Neutrophil (primary cell): ENCODE measurements around the gene IFT43.

Experiments
- H3K27ac ChIP-seq: fragments of 200-600 bp; sonication (generic); 2 replicates; pipeline ENCODE4 v1.5.1; 2016; ENCODE audit warnings: mild to moderate bottlenecking, moderate library complexity
- H3K27me3 ChIP-seq: fragments of 200-600 bp; sonication (generic); 2 replicates; pipeline ENCODE4 v1.6.0; 2016; ENCODE audit warnings: mild to moderate bottlenecking
- H3K36me3 ChIP-seq: fragments of 200-600 bp; sonication (generic); 2 replicates; pipeline ENCODE4 v1.5.1; 2017
- H3K4me1 ChIP-seq, 2 experiments: fragments of 200-600 bp in 1 of 2; sonication (generic) in 1 of 2; 1 replicate in 1 of 2; 2 replicates in 1 of 2; pipeline versions ENCODE4 v1.5.1 to v1.6.1; 2013 to 2016; ENCODE audit warnings: low read depth in 1 of 2, low read length in 1 of 2, mild to moderate bottlenecking in 1 of 2, moderate library complexity in 1 of 2; ENCODE audit not compliant: control insufficient read depth in 1 of 2, insufficient read depth in 1 of 2
- H3K4me3 ChIP-seq, 2 experiments: fragments of 200-600 bp in 1 of 2; sonication (generic) in 1 of 2; 1 replicate in 1 of 2; 2 replicates in 1 of 2; pipeline ENCODE4 v1.5.1; 2013 to 2016; ENCODE audit warnings: low read depth in 1 of 2, low read length in 1 of 2, mild to moderate bottlenecking in 1 of 2, moderate library complexity in 1 of 2
- H3K9me3 ChIP-seq: fragments of 200-600 bp; sonication (generic); 2 replicates; pipeline ENCODE4 v1.5.1; 2016
- TF ChIP-seq, protein P1 (sequence below): fragments of 200-600 bp; sonication (generic); IDR thresholded peaks from 2 replicates; pipeline ENCODE4 v1.5.1; 2016; ENCODE audit warnings: antibody characterized with exemption

IFT43 gene

DNA sequence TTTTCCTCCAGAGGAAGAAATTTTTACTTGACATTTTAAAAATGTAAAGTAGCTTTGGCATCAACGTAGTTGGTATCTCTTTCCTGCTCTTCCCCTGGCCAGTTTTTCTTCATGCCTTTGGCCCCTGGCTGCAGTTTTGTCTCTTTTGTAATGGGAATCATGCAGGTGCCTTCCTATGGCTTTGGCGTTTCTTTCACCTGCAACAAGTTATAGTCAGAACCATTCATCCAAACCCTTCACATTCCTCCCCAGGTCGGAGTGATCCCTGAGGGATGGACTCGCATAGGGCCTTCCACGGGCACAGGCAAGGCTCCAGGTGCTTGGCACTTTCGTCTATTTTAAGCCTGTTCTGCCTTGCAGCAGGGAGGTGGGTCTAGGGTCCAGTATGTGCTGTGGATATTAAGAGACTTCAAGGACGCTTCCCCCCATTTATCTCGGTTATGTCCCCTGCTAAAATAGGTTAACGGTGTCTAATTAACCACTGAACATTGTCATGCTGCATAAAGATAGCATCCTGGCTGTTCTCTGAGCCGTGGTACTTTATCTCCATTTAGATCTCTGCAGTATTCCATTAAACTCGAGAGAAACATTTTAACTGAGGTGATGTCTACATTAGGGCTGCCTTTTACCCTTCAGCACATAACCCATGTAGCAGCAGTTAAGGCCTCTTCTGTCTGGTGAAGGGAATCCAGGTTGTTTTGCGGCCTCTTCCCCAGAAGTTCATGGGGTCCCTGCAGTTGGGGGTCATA lies 66.3 kb downstream of the IFT43 start:
- Histone ChIP-seq H3K36me3 (no peaks in the 10 kb centered on the region), H3K4me1 (no peaks in the 10 kb centered on the region), H3K9me3 (no peaks in the 10 kb centered on the region), H3K4me3 (no peak overlapping the region), H3K27ac (no peak overlapping the region), H3K27me3 (no peaks in the 10 kb centered on the region)
- TF ChIP-seq, protein P1, sequence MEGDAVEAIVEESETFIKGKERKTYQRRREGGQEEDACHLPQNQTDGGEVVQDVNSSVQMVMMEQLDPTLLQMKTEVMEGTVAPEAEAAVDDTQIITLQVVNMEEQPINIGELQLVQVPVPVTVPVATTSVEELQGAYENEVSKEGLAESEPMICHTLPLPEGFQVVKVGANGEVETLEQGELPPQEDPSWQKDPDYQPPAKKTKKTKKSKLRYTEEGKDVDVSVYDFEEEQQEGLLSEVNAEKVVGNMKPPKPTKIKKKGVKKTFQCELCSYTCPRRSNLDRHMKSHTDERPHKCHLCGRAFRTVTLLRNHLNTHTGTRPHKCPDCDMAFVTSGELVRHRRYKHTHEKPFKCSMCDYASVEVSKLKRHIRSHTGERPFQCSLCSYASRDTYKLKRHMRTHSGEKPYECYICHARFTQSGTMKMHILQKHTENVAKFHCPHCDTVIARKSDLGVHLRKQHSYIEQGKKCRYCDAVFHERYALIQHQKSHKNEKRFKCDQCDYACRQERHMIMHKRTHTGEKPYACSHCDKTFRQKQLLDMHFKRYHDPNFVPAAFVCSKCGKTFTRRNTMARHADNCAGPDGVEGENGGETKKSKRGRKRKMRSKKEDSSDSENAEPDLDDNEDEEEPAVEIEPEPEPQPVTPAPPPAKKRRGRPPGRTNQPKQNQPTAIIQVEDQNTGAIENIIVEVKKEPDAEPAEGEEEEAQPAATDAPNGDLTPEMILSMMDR = no peak

DNA sequence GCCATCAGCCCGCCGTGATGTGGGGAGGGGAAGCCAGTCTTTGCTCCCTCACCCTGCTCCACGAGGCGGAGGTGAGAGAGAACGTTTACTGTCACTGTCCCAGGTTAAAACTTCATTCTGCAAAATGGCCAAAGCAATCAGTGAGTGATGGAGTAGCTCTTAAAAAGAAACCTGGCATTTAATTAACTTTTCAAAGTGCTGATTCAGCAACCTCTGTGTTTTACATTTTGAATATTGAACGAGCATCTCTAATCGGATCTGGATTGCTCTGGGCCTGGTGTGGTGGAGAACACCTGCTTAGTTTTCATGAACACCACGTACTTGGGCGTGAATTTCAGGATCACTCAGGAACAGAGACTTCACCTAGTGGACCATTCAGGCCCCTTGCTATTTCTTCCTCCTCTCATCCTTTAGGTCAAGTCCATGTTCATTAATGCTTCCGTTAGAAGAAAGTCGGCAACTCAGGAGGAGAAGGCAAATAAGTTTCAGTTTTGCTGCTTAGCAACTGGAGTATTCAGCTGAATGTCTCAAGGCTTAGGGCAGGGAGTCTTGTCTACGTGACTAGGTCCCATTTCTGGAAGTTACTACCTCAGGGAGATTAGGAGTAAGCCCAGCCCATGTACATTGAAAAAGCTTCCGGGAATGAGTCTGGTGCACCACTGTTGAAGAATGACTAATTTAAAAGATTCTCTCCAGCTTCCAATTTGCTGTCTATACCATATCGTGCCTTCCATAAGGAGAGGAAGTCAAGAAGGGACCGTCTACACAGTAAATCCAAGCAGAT lies 68.2 kb downstream of the IFT43 start:
- H3K4me1 ChIP-seq = no peaks in the 10 kb centered on the region
- no peak overlapping the region for H3K4me3 ChIP-seq
- H3K9me3 ChIP-seq = no peaks in the 10 kb centered on the region
- H3K27ac ChIP-seq = no peak overlapping the region
- TF ChIP-seq, protein P1 = no peak
- H3K27me3 ChIP-seq = no peaks in the 10 kb centered on the region
- H3K36me3 ChIP-seq = no peaks in the 10 kb centered on the region

DNA sequence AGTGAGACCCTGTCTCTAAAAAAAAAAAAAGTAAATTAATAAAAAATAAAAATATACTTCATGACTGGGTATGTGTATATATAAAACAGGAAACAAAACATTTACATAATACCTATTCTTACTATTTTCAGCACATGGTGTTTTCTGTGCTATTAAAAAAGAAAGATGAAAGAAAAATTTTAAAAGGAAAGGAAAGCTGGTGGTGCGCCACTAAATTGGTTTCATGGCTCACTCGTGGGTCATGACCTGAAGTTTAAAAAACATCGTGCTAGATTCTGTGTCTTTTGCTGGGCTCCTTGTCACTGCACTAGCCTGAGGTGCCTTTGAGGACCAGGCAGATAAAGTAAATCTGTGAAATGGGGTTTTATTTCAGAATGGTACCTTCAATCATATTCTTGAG lies 69.8 kb downstream of the IFT43 start:
- Histone ChIP-seq H3K36me3 (no peaks in the 10 kb centered on the region), H3K4me1 (no peaks in the 10 kb centered on the region), H3K27me3 (no peaks in the 10 kb centered on the region), H3K4me3 (no peak overlapping the region), H3K27ac (no peak overlapping the region), H3K9me3 (no peaks in the 10 kb centered on the region)
- TF ChIP-seq, protein P1 = no peak

DNA sequence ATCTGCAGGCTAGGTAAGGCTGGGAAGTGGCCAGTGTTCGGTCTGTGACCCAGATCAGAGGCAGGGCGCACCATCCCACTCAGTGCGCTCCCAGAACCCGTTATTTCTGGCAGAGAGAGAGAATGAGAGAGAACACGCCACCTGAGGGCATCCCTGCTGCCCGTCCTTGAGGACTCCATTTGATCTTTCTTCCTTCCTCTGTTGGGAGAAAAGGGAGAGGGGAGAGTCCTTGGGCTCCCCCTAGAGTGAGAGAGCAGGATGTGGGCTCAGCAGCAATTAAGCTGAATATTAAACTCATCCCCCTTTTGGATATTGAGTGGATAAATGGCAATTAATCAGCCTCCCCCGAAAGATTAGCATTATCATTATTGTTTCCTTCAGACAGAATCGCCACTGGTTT lies 70.6 kb downstream of the IFT43 start:
- Histone ChIP-seq H3K36me3 (no peaks in the 10 kb centered on the region), H3K27me3 (no peaks in the 10 kb centered on the region)
- TF ChIP-seq, protein P1 = no peak

DNA sequence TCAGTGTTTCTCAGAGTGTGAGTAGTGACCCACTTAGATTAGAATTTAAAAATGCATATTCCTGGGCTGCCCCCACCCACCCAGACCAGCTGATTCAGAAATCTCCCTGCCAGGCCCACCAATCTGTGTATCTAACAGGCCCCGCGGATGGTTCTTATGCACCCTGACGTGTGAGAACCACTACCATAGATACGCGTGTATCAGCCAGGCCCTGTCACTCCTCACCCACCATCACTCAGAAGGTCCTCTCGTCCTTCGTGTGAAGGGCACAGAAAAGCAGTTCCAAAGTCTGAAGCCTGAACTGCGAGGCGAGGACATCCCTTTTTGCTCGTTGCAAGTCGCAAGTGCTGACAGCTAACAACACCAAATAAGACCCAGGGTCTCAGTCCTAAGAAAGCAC lies 72.4 kb downstream of the IFT43 start:
- TF ChIP-seq, protein P1 = no peak
- H3K4me3 ChIP-seq = no peak overlapping the region
- no peaks in the 10 kb centered on the region for H3K4me1 ChIP-seq
- no peaks in the 10 kb centered on the region for H3K36me3 ChIP-seq
- H3K27me3 ChIP-seq = no peaks in the 10 kb centered on the region
- no peaks in the 10 kb centered on the region for H3K9me3 ChIP-seq
- no peak overlapping the region for H3K27ac ChIP-seq

More for the DNA sequence above, 70.6 kb downstream of the IFT43 start:
- Histone ChIP-seq H3K27ac (no peak overlapping the region), H3K4me1 (no peaks in the 10 kb centered on the region), H3K4me3 (no peak overlapping the region), H3K9me3 (no peaks in the 10 kb centered on the region)
